Brain microvascular endothelial cell (primary cell): Measurements from ENCODE around the gene PAF1.
A peak's percentile ranks its signal among the peaks of the same experiment; 100 is the strongest.

Experiments
- DNase-seq: peaks from one replicate; pipeline ENCODE4 v3.0.0-alpha.2; 2020
- H3K27ac ChIP-seq: fragments of 250-450 bp; sonication (Bioruptor Pico); 2 replicates; pipeline ENCODE4 v1.5.1; 2020; ENCODE audit warnings: mild to moderate bottlenecking, moderate library complexity
- H3K27me3 ChIP-seq: fragments of 250-450 bp; sonication (Bioruptor Pico); replicated peaks from 2 replicates; pipeline ENCODE4 v1.5.1; 2020; ENCODE audit warnings: mild to moderate bottlenecking
- H3K36me3 ChIP-seq: fragments of 250-450 bp; sonication (Bioruptor Pico); replicated peaks from 2 replicates; pipeline ENCODE4 v1.5.1; 2020; ENCODE audit warnings: mild to moderate bottlenecking
- H3K4me3 ChIP-seq: 2 replicates; pipeline ENCODE4 v1.5.1; 2011; ENCODE audit warnings: low read depth, mild to moderate bottlenecking, control low read depth, low read length, moderate library complexity
- in situ Hi-C: cut with HindIII; loops from 2 replicates; pipeline ENCODE4 v1.10.0; 2017; ENCODE audit warnings: low sequenced_read_pairs, low pct_ligation_motif_present
- TF ChIP-seq, protein P1 (sequence below): IDR thresholded peaks from 2 replicates; pipeline ENCODE4 v1.5.1; 2011; ENCODE audit warnings: low read depth, mild to moderate bottlenecking, moderate library complexity, low read length, control low read depth, inconsistent platforms; ENCODE audit errors: missing control alignments

The PAF1 gene

DNA sequence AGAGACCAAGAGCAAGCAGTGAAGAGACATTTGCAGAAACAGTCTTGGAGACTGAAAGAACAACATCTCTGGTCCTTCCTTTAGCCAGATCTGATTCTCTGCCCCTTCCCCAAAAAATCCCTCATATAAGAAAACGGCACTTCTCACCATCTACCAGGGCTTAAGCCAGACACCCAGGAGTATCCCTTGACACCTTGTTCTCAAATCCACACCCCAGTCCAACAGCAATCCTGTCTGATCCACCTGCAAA, 19.9 kb upstream of the PAF1 start:
- H3K27ac ChIP-seq = peak overlapping the region; percentile 91

DNA sequence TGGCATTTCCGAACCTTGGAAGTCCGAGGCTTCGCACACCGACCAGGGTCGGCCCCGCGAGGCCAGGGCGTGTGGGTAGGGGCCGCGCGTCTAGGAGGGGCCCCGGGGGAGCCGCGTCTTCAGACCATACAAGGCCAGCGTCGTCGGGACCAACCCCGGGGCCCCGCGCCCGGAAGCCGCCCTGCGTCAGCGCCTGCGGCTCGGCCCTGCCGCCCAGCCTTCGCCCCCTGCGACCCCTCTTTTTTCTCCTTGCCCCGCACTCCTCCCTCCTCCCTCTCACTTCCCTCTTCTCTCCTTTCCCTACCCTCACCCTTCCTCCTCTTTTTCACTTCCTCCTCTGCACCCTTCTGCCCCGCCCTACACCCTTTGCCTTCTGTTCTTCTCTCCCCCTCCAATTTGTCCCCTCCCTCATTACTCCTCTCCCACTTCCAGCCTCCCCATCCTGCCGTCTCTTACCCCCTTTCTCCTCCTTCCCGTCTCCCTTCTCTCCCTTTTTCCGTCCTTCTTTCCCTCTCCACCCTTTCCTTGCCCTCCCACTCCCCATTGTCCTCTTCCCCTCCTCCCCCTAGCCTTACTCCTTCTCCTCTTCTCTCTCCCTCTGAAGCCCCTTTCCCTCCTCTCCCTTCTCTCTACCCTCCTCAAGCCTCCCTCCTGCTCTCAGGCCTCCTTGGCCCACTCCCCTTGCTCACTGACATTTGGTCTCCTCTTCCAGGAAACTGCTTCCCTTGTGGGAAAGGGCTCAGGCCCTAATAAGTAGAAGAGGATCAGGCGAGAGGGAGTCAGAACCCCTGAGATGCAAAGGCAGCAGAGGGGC, 19.3 kb upstream of the PAF1 start:
- Histone ChIP-seq H3K27me3 (no peaks in the 10 kb centered on the region), H3K36me3 (peaks cover 9% of the 10 kb centered on the region), H3K27ac (peak overlapping the region; percentile 91), H3K4me3 (peak overlapping the region; percentile 98)
- TF ChIP-seq, protein P1, sequence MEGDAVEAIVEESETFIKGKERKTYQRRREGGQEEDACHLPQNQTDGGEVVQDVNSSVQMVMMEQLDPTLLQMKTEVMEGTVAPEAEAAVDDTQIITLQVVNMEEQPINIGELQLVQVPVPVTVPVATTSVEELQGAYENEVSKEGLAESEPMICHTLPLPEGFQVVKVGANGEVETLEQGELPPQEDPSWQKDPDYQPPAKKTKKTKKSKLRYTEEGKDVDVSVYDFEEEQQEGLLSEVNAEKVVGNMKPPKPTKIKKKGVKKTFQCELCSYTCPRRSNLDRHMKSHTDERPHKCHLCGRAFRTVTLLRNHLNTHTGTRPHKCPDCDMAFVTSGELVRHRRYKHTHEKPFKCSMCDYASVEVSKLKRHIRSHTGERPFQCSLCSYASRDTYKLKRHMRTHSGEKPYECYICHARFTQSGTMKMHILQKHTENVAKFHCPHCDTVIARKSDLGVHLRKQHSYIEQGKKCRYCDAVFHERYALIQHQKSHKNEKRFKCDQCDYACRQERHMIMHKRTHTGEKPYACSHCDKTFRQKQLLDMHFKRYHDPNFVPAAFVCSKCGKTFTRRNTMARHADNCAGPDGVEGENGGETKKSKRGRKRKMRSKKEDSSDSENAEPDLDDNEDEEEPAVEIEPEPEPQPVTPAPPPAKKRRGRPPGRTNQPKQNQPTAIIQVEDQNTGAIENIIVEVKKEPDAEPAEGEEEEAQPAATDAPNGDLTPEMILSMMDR = no peak
- peak; percentile 67 for DNase-seq
- in situ Hi-C loops = no loop called here

More for the DNA sequence above, 19.9 kb upstream of the PAF1 start:
- H3K27me3 ChIP-seq = no peaks in the 10 kb centered on the region
- in situ Hi-C loops = no loop called here
- no peak overlapping the region for H3K4me3 ChIP-seq
- DNase-seq = no peak
- H3K36me3 ChIP-seq = peaks cover 11% of the 10 kb centered on the region
- TF ChIP-seq, protein P1 = no peak

DNA sequence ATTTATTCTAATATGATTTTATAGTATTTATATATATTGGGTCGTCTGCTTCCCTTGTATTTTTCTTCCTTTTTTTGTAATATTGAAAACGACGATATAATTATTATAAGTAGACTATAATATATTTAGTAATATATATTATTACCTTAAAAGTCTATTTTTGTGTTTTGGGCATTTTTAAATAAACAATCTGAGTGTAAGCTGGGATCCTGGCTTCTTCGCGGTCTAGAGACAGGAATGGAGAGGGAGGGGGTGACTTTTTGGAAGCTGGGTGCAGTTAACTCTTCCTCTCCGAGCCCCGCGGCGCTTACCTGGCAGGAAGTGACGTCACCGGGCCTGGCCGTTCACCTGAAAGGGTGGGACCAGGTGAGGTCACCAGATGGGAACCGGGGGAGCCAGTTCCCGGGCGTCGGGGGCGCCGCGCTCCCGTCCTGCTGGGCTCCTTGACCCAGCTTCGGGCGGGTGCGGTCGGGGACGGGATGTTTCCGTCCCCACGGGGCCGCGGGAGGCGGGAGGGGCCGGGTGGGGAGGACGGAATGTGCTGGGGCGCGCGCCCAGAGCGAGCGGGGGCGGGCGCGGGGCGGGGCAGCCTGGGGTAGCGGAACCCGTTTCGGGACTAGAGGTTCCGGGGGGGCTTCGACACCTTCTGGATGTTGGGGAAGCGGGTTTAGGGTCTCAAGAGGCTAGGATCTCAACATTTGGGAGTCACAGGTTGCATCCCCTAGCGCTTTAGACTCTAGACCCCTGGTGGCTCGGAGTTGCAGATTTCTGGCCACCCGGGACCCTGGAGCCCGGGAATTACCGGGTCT, 18.5 kb upstream of the PAF1 start:
- TF ChIP-seq, protein P1 = peak; percentile 33
- in situ Hi-C loops = no loop called here
- Histone ChIP-seq H3K27ac (peak overlapping the region; percentile 91), H3K4me3 (peak overlapping the region; percentile 98), H3K27me3 (no peaks in the 10 kb centered on the region), H3K36me3 (peaks cover 9% of the 10 kb centered on the region)
- DNase-seq = no peak

DNA sequence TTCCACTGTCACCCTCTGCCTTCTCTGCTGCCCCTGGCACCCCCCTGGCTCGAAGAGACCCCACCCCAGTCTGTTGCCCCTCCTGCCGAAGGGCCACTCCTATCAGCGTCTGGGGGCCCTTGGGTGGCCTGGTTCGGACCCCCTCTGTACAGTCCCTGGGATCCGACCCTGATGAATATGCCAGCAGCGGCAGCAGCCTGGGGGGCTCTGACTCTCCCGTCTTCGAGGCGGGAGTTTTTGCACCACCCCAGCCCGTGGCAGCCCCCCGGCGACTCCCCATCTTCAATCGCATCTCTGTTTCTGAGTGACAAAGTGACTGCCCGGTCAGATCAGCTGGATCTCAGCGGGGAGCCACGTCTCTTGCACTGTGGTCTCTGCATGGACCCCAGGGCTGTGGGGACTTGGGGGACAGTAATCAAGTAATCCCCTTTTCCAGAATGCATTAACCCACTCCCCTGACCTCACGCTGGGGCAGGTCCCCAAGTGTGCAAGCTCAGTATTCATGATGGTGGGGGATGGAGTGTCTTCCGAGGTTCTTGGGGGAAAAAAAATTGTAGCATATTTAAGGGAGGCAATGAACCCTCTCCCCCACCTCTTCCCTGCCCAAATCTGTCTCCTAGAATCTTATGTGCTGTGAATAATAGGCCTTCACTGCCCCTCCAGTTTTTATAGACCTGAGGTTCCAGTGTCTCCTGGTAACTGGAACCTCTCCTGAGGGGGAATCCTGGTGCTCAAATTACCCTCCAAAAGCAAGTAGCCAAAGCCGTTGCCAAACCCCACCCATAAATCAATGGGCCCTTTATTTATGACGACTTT, 17.7 kb upstream of the PAF1 start:
- peak overlapping the region; percentile 91 for H3K27ac ChIP-seq
- no peak for DNase-seq
- TF ChIP-seq, protein P1 = no peak
- H3K4me3 ChIP-seq = peak overlapping the region; percentile 98
- in situ Hi-C loops = no loop called here
- H3K36me3 ChIP-seq = peaks cover 9% of the 10 kb centered on the region
- H3K27me3 ChIP-seq = no peaks in the 10 kb centered on the region

DNA sequence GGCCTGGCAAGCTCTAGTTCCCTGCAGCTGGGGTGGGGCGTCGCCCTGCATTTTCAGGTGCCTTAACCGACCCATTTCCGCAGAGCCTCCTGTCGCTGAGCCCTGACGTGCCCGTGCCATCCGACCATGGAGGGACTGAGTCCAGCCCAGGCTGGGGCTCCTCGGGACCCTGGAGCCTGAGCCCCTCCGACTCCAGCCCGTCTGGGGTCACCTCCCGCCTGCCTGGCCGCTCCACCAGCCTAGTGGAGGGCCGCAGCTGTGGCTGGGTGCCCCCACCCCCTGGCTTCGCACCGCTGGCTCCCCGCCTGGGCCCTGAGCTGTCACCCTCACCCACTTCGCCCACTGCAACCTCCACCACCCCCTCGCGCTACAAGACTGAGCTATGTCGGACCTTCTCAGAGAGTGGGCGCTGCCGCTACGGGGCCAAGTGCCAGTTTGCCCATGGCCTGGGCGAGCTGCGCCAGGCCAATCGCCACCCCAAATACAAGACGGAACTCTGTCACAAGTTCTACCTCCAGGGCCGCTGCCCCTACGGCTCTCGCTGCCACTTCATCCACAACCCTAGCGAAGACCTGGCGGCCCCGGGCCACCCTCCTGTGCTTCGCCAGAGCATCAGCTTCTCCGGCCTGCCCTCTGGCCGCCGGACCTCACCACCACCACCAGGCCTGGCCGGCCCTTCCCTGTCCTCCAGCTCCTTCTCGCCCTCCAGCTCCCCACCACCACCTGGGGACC, 16.9 kb upstream of the PAF1 start:
- no peak for DNase-seq
- H3K4me3 ChIP-seq = peak overlapping the region; percentile 98
- TF ChIP-seq, protein P1 = no peak
- H3K27ac ChIP-seq = peak overlapping the region; percentile 91
- in situ Hi-C loops = no loop called here
- H3K36me3 ChIP-seq = peaks cover 9% of the 10 kb centered on the region
- no peaks in the 10 kb centered on the region for H3K27me3 ChIP-seq
